GM11168 (cell line): ENCODE results near the gene COX7C.
"Not testable (repeated sequence)": the region's sequence is repeated elsewhere in the genome, so short reads cannot be mapped to it uniquely, and the experiment has no call there.

Experiments used
- in situ Hi-C: fragments of 300-500 bp; cut with MboI; formaldehyde crosslinking; loops from one replicate; pipeline ENCODE4 v1.12.0; 2022; ENCODE audit warnings: low sequenced_read_pairs; ENCODE audit not compliant: unreplicated experiment

The COX7C gene

GRCh38 chr5:86660771-86661170 is 43.0 kb downstream of the COX7C start:
- in situ Hi-C loops = not testable (repeated sequence)

- in situ Hi-C loops = no loop called here
Measured at GRCh38 chr5:86664173-86664572, 46.4 kb downstream of the COX7C start.

- in situ Hi-C loops = no loop called here
Measured at GRCh38 chr5:86665984-86666760, 48.4 kb downstream of the COX7C start.

GRCh38 chr5:86666981-86667380 is 49.2 kb downstream of the COX7C start:
- in situ Hi-C loops = no loop called here
